GM12874 (cell line): ENCODE data around the gene MSRB1.

Source experiments
- TF ChIP-seq, protein P1 (sequence below): IDR thresholded peaks from 2 replicates; pipeline ENCODE4 v1.5.1; 2011; ENCODE audit warnings: low read depth, mild to moderate bottlenecking, control low read depth, low read length, moderate library complexity; ENCODE audit not compliant: insufficient read depth

MSRB1 gene, protein sequence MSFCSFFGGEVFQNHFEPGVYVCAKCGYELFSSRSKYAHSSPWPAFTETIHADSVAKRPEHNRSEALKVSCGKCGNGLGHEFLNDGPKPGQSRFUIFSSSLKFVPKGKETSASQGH

DNA sequence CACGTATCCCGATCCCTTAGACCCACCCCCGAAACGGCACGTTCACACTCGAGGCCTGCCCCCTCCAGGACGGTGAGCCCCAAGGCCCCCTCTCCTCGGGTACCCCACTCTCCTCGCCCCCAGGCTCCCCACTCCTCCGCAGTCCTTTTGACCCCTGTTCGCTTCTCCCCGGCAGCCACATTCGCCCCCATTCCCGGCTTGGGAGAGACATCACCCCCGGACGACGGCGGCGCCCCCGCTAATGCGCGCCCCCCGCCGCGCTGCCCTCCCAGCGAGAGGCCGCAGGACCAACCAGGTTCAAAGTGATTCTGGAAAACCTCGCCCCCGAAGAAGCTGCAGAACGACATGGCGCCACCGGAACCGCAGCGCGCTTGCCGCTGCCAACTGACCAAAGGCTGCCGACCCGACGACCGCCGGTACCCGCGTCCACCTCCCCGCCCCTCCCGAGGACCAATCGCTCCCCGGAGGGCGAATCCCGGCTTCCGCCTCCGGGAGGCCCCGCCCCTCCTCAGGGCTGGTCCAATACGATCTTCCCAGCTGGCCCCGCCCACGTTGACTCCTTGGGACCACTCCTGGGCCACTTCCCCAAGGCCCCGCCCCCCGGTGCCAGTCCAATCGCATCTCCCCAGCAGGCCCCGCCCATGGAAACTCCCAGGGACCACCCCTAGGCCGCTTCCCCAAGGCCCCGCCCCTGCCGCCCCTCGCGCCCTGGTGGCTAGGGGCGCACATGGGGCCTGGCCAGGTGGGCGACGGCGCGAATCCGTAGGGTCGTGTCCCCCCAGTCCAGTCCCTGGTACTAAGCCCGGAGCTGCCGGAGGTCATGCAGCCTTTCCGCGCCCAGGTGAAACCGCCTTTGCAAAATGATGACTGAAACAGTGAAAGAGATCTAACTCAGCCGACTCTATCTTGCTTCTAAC lies at the start of gene MSRB1:
Gene MSRB1 (minus strand): TSS at position 390 of the 917 bp plus-strand sequence. CDS start 43 bp downstream, at position 347.
- TF ChIP-seq, protein P1, sequence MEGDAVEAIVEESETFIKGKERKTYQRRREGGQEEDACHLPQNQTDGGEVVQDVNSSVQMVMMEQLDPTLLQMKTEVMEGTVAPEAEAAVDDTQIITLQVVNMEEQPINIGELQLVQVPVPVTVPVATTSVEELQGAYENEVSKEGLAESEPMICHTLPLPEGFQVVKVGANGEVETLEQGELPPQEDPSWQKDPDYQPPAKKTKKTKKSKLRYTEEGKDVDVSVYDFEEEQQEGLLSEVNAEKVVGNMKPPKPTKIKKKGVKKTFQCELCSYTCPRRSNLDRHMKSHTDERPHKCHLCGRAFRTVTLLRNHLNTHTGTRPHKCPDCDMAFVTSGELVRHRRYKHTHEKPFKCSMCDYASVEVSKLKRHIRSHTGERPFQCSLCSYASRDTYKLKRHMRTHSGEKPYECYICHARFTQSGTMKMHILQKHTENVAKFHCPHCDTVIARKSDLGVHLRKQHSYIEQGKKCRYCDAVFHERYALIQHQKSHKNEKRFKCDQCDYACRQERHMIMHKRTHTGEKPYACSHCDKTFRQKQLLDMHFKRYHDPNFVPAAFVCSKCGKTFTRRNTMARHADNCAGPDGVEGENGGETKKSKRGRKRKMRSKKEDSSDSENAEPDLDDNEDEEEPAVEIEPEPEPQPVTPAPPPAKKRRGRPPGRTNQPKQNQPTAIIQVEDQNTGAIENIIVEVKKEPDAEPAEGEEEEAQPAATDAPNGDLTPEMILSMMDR: no peak

DNA sequence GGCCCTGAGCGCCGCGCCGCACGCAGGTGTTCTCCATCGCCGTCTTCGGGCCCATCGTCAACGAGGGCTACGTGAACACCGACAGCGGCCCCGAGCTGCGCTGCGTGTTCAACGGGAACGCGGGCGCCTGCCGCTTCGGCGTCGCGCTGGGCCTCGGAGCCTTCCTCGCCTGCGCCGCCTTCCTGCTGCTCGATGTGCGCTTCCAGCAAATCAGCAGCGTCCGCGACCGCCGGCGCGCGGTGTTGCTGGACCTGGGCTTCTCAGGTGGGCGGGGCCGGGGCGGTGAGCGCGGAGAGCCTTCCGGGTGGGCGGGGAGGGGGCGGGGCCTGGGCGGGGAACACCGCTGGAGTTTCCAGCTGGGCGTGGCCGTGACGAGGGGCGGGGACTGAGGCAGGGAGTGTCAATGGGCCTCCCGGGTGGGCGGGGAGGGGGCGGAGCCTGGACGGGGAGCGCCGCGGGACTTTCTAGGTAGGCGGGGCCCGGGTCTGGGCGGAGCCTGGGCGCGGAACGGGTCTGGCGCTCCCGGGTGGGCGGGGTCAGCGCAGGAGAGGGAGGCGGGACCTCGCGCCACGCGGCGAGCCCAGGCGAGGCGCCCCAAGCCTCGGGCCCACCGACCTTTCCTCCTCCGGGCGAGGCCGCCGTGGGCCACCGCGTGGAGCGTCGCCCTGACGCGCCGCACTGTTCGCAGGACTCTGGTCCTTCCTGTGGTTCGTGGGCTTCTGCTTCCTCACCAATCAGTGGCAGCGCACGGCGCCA lies 49.1 kb upstream of the MSRB1 start:
- TF ChIP-seq, protein P1: no peak

DNA sequence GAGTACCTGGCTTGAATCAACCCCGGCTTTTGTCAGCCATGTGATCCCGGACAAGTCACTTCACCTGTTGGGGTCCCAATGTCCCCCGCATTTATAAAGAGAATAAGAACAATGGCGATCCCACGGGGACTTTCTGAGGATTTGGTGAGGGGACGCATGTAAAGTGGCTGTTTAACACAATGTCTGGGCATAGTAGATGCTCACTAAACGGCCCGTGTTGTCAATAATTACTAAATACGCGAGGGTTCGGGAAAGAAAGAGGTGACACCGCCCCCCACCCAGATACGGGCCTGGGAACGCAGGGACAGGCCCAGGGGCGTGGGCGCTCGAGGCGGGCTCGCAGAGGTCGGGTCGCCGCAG lies 48.6 kb upstream of the MSRB1 start:
- TF ChIP-seq, protein P1: no peak

DNA sequence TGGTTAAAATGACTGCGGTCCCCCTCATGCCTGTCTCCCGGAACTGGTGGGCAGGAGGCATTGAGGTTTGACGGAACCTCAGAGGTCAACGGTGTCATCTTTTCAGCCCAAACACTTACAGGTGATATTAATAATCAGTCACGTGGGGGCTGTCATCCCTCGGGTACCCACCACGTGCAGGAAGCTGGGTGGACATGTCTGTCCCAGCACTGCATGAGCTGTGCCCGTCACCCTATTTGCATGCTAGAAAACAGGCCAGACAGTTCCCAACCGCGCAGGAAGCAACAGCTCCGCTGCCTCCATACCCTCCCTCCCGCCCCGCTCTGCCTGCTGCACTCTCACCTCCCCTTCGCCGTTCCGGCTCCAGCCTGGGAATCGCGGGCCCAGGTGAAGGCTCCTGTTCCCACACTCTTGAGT lies 48.1 kb upstream of the MSRB1 start:
- TF ChIP-seq, protein P1: no peak

DNA sequence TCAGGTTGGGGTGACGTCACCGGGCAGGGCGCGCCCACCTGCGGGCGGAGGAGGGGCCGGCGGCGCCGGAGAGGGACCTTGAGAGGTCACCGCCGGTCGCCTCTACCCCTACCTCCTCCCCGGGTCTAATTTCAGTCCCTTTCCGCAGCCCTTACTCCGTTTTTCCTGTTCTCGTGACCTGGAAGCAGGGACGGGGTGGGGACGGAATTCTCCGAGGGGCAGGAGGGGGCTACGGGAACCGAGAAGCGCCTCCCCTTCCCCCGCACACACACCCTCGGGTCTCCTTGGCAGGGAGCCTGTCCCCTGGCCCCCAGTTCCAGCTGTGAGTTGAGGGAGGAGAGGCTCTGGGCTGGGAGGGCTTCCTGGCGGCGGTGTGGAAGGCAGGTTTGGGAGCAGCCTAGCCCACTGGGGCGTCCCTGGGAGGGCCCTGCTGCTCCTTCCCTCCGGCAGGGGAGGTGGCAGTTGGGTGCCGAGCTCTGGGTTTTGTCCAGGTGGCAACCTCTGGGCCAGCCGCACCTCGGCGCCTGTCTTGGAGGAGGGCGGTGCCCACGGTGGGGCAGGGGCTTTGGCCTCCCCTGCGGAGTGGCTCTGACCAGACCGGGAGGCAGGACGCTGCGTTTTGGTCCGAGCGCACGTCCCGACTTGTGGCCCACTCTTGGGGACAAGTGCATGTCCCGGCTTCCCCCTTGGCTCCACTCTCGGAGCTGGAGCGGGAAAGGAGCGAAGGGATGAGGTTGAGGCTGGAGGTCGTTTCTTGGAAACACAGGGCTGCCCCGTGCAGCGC lies 47.5 kb upstream of the MSRB1 start:
- TF ChIP-seq, protein P1: no peak

DNA sequence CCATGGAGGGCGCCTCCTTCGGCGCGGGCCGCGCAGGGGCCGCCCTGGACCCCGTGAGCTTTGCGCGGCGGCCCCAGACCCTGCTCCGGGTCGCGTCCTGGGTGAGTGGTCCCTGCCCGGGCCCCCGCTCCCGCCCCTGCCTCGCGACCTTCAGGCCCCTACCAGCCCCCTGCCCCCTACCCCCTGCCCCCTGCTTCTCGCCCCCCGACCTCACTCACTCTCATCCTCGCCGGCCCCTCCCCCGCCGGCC lies 47.0 kb upstream of the MSRB1 start:
- TF ChIP-seq, protein P1: no peak
